ENCODE results near the gene GOLGA7B. TPM values are rescaled to one million over a fixed set of nuclear protein-coding genes. Genes with fewer than 3 reads are reported as not detected.

GOLGA7B gene
- total RNA-seq, 1 donor: under 0.01 TPM

- no peaks in the 10 kb centered on the region for H3K9me3 ChIP-seq (ENCODE audit: low read depth, low read length)
- no peaks in the 10 kb centered on the region for H3K79me2 ChIP-seq (ENCODE audit: insufficient read depth, low read length)
- H3K4me1 ChIP-seq (ENCODE audit: insufficient read depth, low read length): peaks cover 28% of the 10 kb centered on the region
- H3K4me2 ChIP-seq (ENCODE audit: insufficient read depth, low read length): no peak overlapping the region
- no peak for TF ChIP-seq CTCF (IDR thresholded peaks at IDR 0.05; ENCODE audit: extremely low read depth, low read depth, low read length)
- H4K20me1 ChIP-seq (ENCODE audit: insufficient read depth, low read length): no peaks in the 10 kb centered on the region
- H3K27me3 ChIP-seq (ENCODE audit: insufficient read depth, low read length): no peaks in the 10 kb centered on the region
- H3K27ac ChIP-seq (ENCODE audit: low read depth, low read length): no peak overlapping the region
- H3K36me3 ChIP-seq (ENCODE audit: insufficient read depth, low read length): no peaks in the 10 kb centered on the region
- DNase-seq (ENCODE audit: insufficient read length, low spot score, missing footprints): no peak
- no peak overlapping the region for H3K4me3 ChIP-seq (ENCODE audit: insufficient read depth, low read length)
- no peak overlapping the region for H2AFZ ChIP-seq (ENCODE audit: low read length)
These were observed 36.6 kb downstream of the GOLGA7B start for GRCh38 chr10:97886286-97886685.

- Histone ChIP-seq H3K79me2 (ENCODE audit: insufficient read depth, low read length) (no peaks in the 10 kb centered on the region), H2AFZ (ENCODE audit: low read length) (no peak overlapping the region), H3K36me3 (ENCODE audit: insufficient read depth, low read length) (no peaks in the 10 kb centered on the region), H4K20me1 (ENCODE audit: insufficient read depth, low read length) (no peaks in the 10 kb centered on the region), H3K27me3 (ENCODE audit: insufficient read depth, low read length) (no peaks in the 10 kb centered on the region), H3K4me2 (ENCODE audit: insufficient read depth, low read length) (no peak overlapping the region), H3K4me3 (ENCODE audit: insufficient read depth, low read length) (no peak overlapping the region), H3K4me1 (ENCODE audit: insufficient read depth, low read length) (peaks cover 22% of the 10 kb centered on the region), H3K9me3 (ENCODE audit: low read depth, low read length) (no peaks in the 10 kb centered on the region), H3K27ac (ENCODE audit: low read depth, low read length) (no peak overlapping the region)
- no peak for DNase-seq (ENCODE audit: insufficient read length, low spot score, missing footprints)
- no peak for TF ChIP-seq CTCF (IDR thresholded peaks at IDR 0.05; ENCODE audit: extremely low read depth, low read depth, low read length)
These were observed 37.8 kb downstream of the GOLGA7B start for GRCh38 chr10:97887399-97887798.

- Histone ChIP-seq H3K79me2 (ENCODE audit: insufficient read depth, low read length) (no peaks in the 10 kb centered on the region), H4K20me1 (ENCODE audit: insufficient read depth, low read length) (no peaks in the 10 kb centered on the region), H3K9me3 (ENCODE audit: low read depth, low read length) (no peaks in the 10 kb centered on the region), H3K4me2 (ENCODE audit: insufficient read depth, low read length) (no peak overlapping the region), H3K27ac (ENCODE audit: low read depth, low read length) (no peak overlapping the region), H3K27me3 (ENCODE audit: insufficient read depth, low read length) (no peaks in the 10 kb centered on the region), H3K4me3 (ENCODE audit: insufficient read depth, low read length) (no peak overlapping the region), H2AFZ (ENCODE audit: low read length) (no peak overlapping the region), H3K4me1 (ENCODE audit: insufficient read depth, low read length) (peaks cover 16% of the 10 kb centered on the region), H3K36me3 (ENCODE audit: insufficient read depth, low read length) (no peaks in the 10 kb centered on the region)
- DNase-seq (ENCODE audit: insufficient read length, low spot score, missing footprints): no peak
- no peak for TF ChIP-seq CTCF (IDR thresholded peaks at IDR 0.05; ENCODE audit: extremely low read depth, low read depth, low read length)
These were observed 38.5 kb downstream of the GOLGA7B start for GRCh38 chr10:97888134-97888533.

GRCh38 chr10:97888641-97889262 is 39.1 kb downstream of the GOLGA7B start:
- no peak overlapping the region for H3K4me3 ChIP-seq (ENCODE audit: insufficient read depth, low read length)
- peak; percentile 24 for TF ChIP-seq CTCF (IDR thresholded peaks at IDR 0.05; ENCODE audit: extremely low read depth, low read depth, low read length)
- H3K9me3 ChIP-seq (ENCODE audit: low read depth, low read length): no peaks in the 10 kb centered on the region
- no peaks in the 10 kb centered on the region for H4K20me1 ChIP-seq (ENCODE audit: insufficient read depth, low read length)
- H3K27ac ChIP-seq (ENCODE audit: low read depth, low read length): peak overlapping the region; percentile 5
- peaks cover 12% of the 10 kb centered on the region for H3K4me1 ChIP-seq (ENCODE audit: insufficient read depth, low read length)
- no peaks in the 10 kb centered on the region for H3K79me2 ChIP-seq (ENCODE audit: insufficient read depth, low read length)
- H3K4me2 ChIP-seq (ENCODE audit: insufficient read depth, low read length): no peak overlapping the region
- DNase-seq (ENCODE audit: insufficient read length, low spot score, missing footprints): peak; percentile 93
- peaks cover 4% of the 10 kb centered on the region for H3K27me3 ChIP-seq (ENCODE audit: insufficient read depth, low read length)
- no peaks in the 10 kb centered on the region for H3K36me3 ChIP-seq (ENCODE audit: insufficient read depth, low read length)
- H2AFZ ChIP-seq (ENCODE audit: low read length): no peak overlapping the region

All from osteoblast (primary cell).